HEK293T (cell line): ENCODE results near the gene YIF1A.

Source experiments
- ARNT ChIP-seq: fragments of 450-650 bp; IDR thresholded peaks from 2 replicates; pipeline ENCODE4 v1.6.1; 2017; ENCODE audit warnings: mild to moderate bottlenecking
- BHLHE40 ChIP-seq: fragments of 450-650 bp; IDR thresholded peaks from 2 replicates; pipeline ENCODE4 v1.6.1; 2016; ENCODE audit warnings: mild to moderate bottlenecking, moderate library complexity, borderline replicate concordance
- FOXM1 ChIP-seq: fragments of 450-650 bp; IDR thresholded peaks from 2 replicates; pipeline ENCODE4 v1.6.1; 2017; ENCODE audit warnings: mild to moderate bottlenecking, borderline replicate concordance
- NFRKB ChIP-seq: fragments of 450-650 bp; IDR thresholded peaks from 2 replicates; pipeline ENCODE4 v1.6.1; 2016; ENCODE audit warnings: mild to moderate bottlenecking, moderate library complexity
- SP1 ChIP-seq: fragments of 450-650 bp; IDR thresholded peaks from 2 replicates; pipeline ENCODE4 v1.6.1; 2017
- SUZ12 ChIP-seq: fragments of 450-650 bp; IDR thresholded peaks from 2 replicates; pipeline ENCODE4 v1.6.1; 2016; ENCODE audit warnings: mild to moderate bottlenecking
- TARDBP ChIP-seq: fragments of 450-650 bp; IDR thresholded peaks from 2 replicates; pipeline ENCODE4 v1.6.1; 2016
- ZNF384 ChIP-seq: fragments of 450-650 bp; IDR thresholded peaks from 2 replicates; pipeline ENCODE4 v1.6.1; 2016

- TF ChIP-seq SUZ12: no peak
- TF ChIP-seq TARDBP: no peak
- TF ChIP-seq ARNT: no peak
- no peak for TF ChIP-seq FOXM1
- no peak for TF ChIP-seq BHLHE40
- no peak for TF ChIP-seq SP1
- TF ChIP-seq NFRKB: no peak
- no peak for TF ChIP-seq ZNF384
Observed at GRCh38 chr11:66326261-66327111, 37.5 kb upstream of the YIF1A start.
